ENCODE measurements around the gene MRGPRE.

MRGPRE gene

DNA sequence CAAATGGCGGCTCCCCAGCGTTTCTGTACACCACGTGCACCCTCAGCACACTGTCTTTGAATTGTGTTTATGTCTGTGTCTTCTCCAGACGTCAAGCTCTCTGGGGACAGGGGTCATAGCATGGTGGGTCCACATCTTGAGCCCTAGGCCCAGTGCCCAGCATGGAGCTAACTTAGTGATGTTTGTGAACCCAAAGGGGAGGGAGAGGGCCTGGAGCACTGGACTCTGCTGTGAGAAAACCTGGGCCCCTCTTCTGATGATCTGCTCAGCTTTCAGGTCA lies 17.9 kb downstream of the MRGPRE start:
- Histone ChIP-seq H3K79me2 (no peaks in the 10 kb centered on the region), H3K36me3 (ENCODE audit: control insufficient read depth, insufficient read depth, low read length) (no peaks in the 10 kb centered on the region), H3K9me3 (ENCODE audit: control insufficient read depth, low read length) (no peaks in the 10 kb centered on the region), H3K27ac (no peak overlapping the region), H3K4me2 (ENCODE audit: low read length) (no peak overlapping the region), H3K4me3 (ENCODE audit: low read depth, low read length) (no peak overlapping the region), H2AFZ (no peak overlapping the region), H3K27me3 (ENCODE audit: control insufficient read depth, insufficient read depth, low read length) (no peaks in the 10 kb centered on the region), H3K4me1 (no peaks in the 10 kb centered on the region), H3K9ac (no peak overlapping the region)
- no peak for TF ChIP-seq CTCF (IDR thresholded peaks at IDR 0.05)

DNA sequence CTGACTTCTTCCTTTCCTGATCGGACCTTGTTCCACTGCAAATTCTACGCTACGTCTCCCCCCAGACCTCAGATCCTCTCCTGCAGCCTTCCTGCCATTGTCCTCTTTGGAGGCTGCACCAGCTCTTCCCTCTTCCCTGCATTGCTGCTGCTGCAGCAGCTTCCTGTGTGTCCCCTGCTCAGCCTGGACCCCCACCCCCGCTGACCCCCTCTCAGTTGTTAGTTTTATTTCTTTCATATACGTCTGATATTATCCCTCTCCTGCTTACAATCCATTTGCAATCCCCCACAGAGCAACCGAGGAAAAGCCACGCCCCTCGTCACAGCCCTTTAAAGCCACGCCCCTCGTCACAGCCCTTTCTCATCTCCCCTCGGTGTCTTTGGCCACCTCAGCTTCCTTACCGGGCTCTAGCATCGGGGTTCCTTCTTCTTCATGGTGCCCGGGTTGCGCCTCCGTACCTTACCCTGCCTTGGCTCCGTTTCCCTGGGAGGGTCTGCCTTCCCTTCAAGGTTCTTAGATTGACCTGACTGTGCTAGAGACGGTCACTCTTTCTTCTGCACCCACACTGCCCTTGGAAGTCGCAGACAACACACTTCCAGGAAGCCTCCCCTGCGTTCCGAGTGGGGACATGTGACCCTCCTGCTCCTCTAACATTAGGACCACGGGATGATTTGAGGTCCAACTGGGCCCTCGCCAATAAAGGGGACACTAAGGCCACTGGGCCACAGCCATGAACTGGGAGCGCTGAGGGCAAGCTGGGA lies 18.4 kb downstream of the MRGPRE start:
- H3K4me1 ChIP-seq, result no peaks in the 10 kb centered on the region
- no peaks in the 10 kb centered on the region for H3K79me2 ChIP-seq
- H3K4me2 ChIP-seq (ENCODE audit: low read length), result no peak overlapping the region
- H3K36me3 ChIP-seq (ENCODE audit: control insufficient read depth, insufficient read depth, low read length), result no peaks in the 10 kb centered on the region
- H3K4me3 ChIP-seq (ENCODE audit: low read depth, low read length), result no peak overlapping the region
- H2AFZ ChIP-seq, result no peak overlapping the region
- TF ChIP-seq CTCF (IDR thresholded peaks at IDR 0.05), result no peak
- H3K9me3 ChIP-seq (ENCODE audit: control insufficient read depth, low read length), result no peaks in the 10 kb centered on the region
- no peaks in the 10 kb centered on the region for H3K27me3 ChIP-seq (ENCODE audit: control insufficient read depth, insufficient read depth, low read length)
- H3K9ac ChIP-seq, result no peak overlapping the region
- no peak overlapping the region for H3K27ac ChIP-seq

DNA sequence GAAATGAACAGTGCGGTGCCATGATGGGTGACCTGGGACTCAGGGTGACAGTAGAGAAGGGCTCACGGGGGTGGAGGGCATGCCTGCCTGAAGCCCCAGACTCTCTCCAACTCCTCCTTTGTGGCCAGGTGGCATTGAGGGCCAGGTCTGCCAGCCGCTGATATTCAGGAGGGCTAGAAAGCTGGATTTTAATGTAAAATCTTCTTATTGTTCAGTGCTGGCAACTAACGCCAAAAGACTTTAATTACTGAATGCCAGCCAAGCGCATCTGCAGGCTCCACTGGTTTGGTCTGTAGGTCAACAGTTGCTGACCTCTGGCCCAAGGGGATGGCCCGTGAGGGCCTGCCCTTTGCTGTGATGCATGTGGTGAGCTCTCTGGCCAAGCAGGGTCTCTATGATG lies 23.9 kb downstream of the MRGPRE start:
- H3K4me3 ChIP-seq (ENCODE audit: low read depth, low read length), result no peak overlapping the region
- no peak overlapping the region for H2AFZ ChIP-seq
- no peak overlapping the region for H3K9ac ChIP-seq
- no peaks in the 10 kb centered on the region for H3K4me1 ChIP-seq
- no peak for TF ChIP-seq CTCF (IDR thresholded peaks at IDR 0.05)
- no peak overlapping the region for H3K4me2 ChIP-seq (ENCODE audit: low read length)
- H3K27me3 ChIP-seq (ENCODE audit: control insufficient read depth, insufficient read depth, low read length), result no peaks in the 10 kb centered on the region
- no peak overlapping the region for H3K27ac ChIP-seq
- no peaks in the 10 kb centered on the region for H3K36me3 ChIP-seq (ENCODE audit: control insufficient read depth, insufficient read depth, low read length)
- H3K79me2 ChIP-seq, result no peaks in the 10 kb centered on the region
- H3K9me3 ChIP-seq (ENCODE audit: control insufficient read depth, low read length), result no peaks in the 10 kb centered on the region

GRCh38 chr11:3207526-3208189 lies 24.6 kb downstream of the MRGPRE start:
- Histone ChIP-seq H3K9me3 (ENCODE audit: control insufficient read depth, low read length) (no peaks in the 10 kb centered on the region), H3K4me1 (no peaks in the 10 kb centered on the region), H3K27ac (no peak overlapping the region), H3K4me3 (ENCODE audit: low read depth, low read length) (no peak overlapping the region), H3K4me2 (ENCODE audit: low read length) (no peak overlapping the region), H3K79me2 (no peaks in the 10 kb centered on the region), H3K36me3 (ENCODE audit: control insufficient read depth, insufficient read depth, low read length) (no peaks in the 10 kb centered on the region), H2AFZ (no peak overlapping the region), H3K27me3 (ENCODE audit: control insufficient read depth, insufficient read depth, low read length) (no peaks in the 10 kb centered on the region), H3K9ac (no peak overlapping the region)
- no peak for TF ChIP-seq CTCF (IDR thresholded peaks at IDR 0.05)

DNA sequence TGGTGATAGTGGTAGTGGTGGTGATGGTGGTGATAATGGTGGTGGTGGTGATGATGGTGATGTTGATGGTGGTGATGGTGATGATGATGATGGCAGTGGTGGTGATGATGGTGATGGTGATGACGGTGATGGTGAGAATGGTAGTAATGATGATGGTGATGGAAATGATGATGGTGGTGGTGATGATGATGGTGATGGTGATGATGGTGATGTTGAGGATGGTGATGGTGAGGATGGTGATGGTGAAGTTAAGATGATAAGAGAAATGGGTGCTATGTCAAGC lies 25.4 kb downstream of the MRGPRE start:
- Histone ChIP-seq H3K27ac (no peak overlapping the region), H3K9me3 (ENCODE audit: control insufficient read depth, low read length) (no peaks in the 10 kb centered on the region), H2AFZ (no peak overlapping the region), H3K36me3 (ENCODE audit: control insufficient read depth, insufficient read depth, low read length) (no peaks in the 10 kb centered on the region), H3K4me1 (no peaks in the 10 kb centered on the region), H3K4me2 (ENCODE audit: low read length) (no peak overlapping the region), H3K79me2 (no peaks in the 10 kb centered on the region), H3K27me3 (ENCODE audit: control insufficient read depth, insufficient read depth, low read length) (no peaks in the 10 kb centered on the region), H3K9ac (no peak overlapping the region), H3K4me3 (ENCODE audit: low read depth, low read length) (no peak overlapping the region)
- no peak for TF ChIP-seq CTCF (IDR thresholded peaks at IDR 0.05)

Data from parathyroid adenoma (tissue), 2 donors.